Measurements from ENCODE around the gene DCST1. TPM values are rescaled to one million over a fixed set of nuclear protein-coding genes. Genes with fewer than 3 reads are reported as not detected.
"Not testable (repeated sequence)": the region's sequence is repeated elsewhere in the genome, so short reads cannot be mapped to it uniquely, and the experiment has no call there.

The DCST1 gene, protein sequence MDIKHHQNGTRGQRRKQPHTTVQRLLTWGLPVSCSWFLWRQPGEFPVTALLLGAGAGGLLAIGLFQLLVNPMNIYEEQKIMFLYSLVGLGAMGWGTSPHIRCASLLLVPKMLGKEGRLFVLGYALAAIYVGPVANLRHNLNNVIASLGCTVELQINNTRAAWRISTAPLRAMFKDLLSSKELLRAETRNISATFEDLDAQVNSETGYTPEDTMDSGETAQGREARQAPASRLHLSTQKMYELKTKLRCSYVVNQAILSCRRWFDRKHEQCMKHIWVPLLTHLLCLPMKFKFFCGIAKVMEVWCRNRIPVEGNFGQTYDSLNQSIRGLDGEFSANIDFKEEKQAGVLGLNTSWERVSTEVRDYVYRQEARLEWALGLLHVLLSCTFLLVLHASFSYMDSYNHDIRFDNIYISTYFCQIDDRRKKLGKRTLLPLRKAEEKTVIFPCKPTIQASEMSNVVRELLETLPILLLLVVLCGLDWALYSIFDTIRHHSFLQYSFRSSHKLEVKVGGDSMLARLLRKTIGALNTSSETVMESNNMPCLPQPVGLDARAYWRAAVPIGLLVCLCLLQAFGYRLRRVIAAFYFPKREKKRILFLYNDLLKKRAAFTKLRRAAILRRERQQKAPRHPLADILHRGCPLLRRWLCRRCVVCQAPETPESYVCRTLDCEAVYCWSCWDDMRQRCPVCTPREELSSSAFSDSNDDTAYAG
- total RNA-seq = under 1 TPM in 1 of 4 donors, not detected in 3; 0.19 TPM

- Histone ChIP-seq H3K27ac (peak within 1 kb of the TSS in 2 of 4 donors; percentile 13 to 27), H3K4me3 (no peak within 1 kb of the TSS), H3K27me3 (no peaks in the 10 kb centered on the region), H3K36me3 (no peaks in the 10 kb centered on the region), H3K9me3 (no peaks in the 10 kb centered on the region), H3K4me1 (peaks cover 17 to 47% (median 30%) of the 10 kb centered on the region in 3 donors)
- TF ChIP-seq, protein P1, sequence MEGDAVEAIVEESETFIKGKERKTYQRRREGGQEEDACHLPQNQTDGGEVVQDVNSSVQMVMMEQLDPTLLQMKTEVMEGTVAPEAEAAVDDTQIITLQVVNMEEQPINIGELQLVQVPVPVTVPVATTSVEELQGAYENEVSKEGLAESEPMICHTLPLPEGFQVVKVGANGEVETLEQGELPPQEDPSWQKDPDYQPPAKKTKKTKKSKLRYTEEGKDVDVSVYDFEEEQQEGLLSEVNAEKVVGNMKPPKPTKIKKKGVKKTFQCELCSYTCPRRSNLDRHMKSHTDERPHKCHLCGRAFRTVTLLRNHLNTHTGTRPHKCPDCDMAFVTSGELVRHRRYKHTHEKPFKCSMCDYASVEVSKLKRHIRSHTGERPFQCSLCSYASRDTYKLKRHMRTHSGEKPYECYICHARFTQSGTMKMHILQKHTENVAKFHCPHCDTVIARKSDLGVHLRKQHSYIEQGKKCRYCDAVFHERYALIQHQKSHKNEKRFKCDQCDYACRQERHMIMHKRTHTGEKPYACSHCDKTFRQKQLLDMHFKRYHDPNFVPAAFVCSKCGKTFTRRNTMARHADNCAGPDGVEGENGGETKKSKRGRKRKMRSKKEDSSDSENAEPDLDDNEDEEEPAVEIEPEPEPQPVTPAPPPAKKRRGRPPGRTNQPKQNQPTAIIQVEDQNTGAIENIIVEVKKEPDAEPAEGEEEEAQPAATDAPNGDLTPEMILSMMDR (IDR thresholded peaks at IDR 0.05) = no peak
- no peak for TF ChIP-seq POLR2A (IDR thresholded peaks at IDR 0.05)
- intact Hi-C loops (cut with DNase I) = no loop called here
- 100% methylated on average over 3 to 6 of the region's 9 CpGs for WGBS, 2 donors
- no peak for DNase-seq
These were observed at the start of gene DCST1, which contains the start of gene DCST2 for GRCh38 chr1:155033524-155033923. TSS of gene DCST1 (plus strand) at chr1:155033824. CDS start at chr1:155034037, 213 bp downstream. TSS of gene DCST2 (minus strand) at chr1:155033781. CDS start at chr1:155033701, 80 bp downstream.

GRCh38 chr1:154986736-154987135 is 46.9 kb upstream of the DCST1 start:
- H3K9me3 ChIP-seq; intact Hi-C loops (cut with DNase I); H3K4me3 ChIP-seq; H3K27ac ChIP-seq; DNase-seq; H3K27me3 ChIP-seq: not testable (repeated sequence)
- peaks cover 14 to 53% (median 15%) of the 10 kb centered on the region in 3 donors for H3K36me3 ChIP-seq
- peaks cover 15 to 62% (median 17%) of the 10 kb centered on the region in 3 donors for H3K4me1 ChIP-seq
- 81 to 98% methylated on average over 3 of the region's 4 CpGs for WGBS, 2 donors

DNA sequence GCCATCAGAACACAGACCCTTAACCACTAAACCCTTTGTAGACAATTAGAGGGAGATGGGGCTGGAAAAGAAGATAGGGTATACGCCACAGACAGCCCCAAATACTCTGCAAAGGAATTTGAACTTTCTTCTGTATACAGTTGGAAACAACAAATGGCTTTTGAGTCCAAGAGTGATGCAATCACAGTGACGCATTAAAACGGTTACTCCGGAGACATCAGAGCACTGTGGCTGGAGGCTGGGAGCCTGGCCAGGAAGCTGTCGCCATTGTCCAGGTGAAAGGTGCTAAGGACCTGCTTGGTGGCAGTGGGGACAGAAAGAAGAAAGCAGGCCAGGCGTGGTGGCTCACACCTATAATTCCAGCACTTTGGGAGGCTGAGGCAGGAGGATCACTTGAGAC is 46.3 kb upstream of the DCST1 start:
- DNase-seq = no peak
- peaks cover 14 to 59% (median 15%) of the 10 kb centered on the region in 3 donors for H3K36me3 ChIP-seq
- TF ChIP-seq, protein P1 (IDR thresholded peaks at IDR 0.05) = no peak
- TF ChIP-seq POLR2A (IDR thresholded peaks at IDR 0.05) = no peak
- peaks cover 14 to 61% (median 15%) of the 10 kb centered on the region in 3 donors for H3K4me1 ChIP-seq
- no peak overlapping the region for H3K27ac ChIP-seq
- intact Hi-C loops (cut with DNase I) = no loop called here
- H3K27me3 ChIP-seq = no peaks in the 10 kb centered on the region
- WGBS, 2 donors = 25 to 61% methylated on average over 4 to 5 of the region's 6 CpGs
- H3K4me3 ChIP-seq = no peak overlapping the region
- H3K9me3 ChIP-seq = no peaks in the 10 kb centered on the region

GRCh38 chr1:154988058-154988954 is 45.3 kb upstream of the DCST1 start:
- Histone ChIP-seq H3K27ac (no peak overlapping the region), H3K36me3 (peaks cover 14 to 69% (median 15%) of the 10 kb centered on the region in 3 donors), H3K9me3 (no peaks in the 10 kb centered on the region), H3K4me1 (peaks cover 9 to 54% (median 10%) of the 10 kb centered on the region in 3 donors), H3K4me3 (no peak overlapping the region), H3K27me3 (no peaks in the 10 kb centered on the region)
- TF ChIP-seq, protein P1 (IDR thresholded peaks at IDR 0.05) = no peak
- no peak for TF ChIP-seq POLR2A (IDR thresholded peaks at IDR 0.05)
- intact Hi-C loops (cut with DNase I) = no loop called here
- 91 to 93% methylated on average over 7 to 13 of the region's 17 CpGs for WGBS, 2 donors
- no peak for DNase-seq

DNA sequence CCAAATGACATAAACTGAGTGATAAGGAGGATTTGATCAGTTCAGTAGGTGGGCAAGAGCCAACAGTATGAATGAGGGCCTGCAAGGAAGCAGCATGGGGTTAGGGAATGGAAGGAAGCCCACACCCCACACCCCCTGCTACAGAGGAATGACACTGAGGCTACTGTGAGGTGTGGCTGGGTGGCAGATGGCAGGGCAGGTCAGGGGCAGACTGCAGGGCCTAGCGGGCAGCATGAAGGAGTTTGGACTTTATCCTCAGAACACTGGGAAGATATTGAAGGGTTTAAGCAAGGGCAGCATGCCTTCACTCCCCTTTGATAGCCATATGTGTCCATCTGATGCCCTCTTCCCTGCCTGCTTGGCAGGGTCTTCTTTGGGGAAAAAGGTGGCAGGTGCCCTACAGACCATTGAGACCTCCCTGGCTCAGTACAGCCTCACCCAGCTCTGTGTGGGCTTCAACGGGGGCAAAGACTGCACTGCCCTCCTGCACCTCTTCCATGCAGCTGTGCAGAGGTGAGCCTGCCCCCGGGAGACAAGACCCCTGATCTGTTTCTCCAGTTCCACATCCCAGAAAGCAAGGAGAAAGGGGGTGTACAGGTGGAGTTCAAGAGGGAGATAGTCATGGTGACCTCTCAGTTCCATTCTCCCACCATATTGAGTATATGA is 44.3 kb upstream of the DCST1 start:
- TF ChIP-seq, protein P1 (IDR thresholded peaks at IDR 0.05) = no peak
- TF ChIP-seq POLR2A (IDR thresholded peaks at IDR 0.05) = no peak
- Histone ChIP-seq H3K9me3 (no peaks in the 10 kb centered on the region), H3K4me1 (peaks cover 3 to 50% (median 3%) of the 10 kb centered on the region in 3 donors), H3K27ac (no peak overlapping the region), H3K36me3 (peaks cover 14 to 70% (median 15%) of the 10 kb centered on the region in 3 donors), H3K4me3 (no peak overlapping the region), H3K27me3 (no peaks in the 10 kb centered on the region)
- DNase-seq = no peak
- WGBS, 2 donors = 75% methylated on average over 2 of the region's 3 CpGs; no CpG with 5 or more reads in 1 of the 2 donors
- intact Hi-C loops (cut with DNase I) = no loop called here

All from esophagus squamous epithelium (tissue), 5 donors.